GM06990 (cell line): ENCODE measurements around the gene SARS1.

Experiments used
- DNase-seq: peaks from one replicate; pipeline ENCODE4 v3.0.0-alpha.2; 2011; ENCODE audit not compliant: insufficient read length; ENCODE audit errors: extremely low read depth
- H3K27me3 ChIP-seq: replicated peaks from 2 replicates; pipeline ENCODE4 v1.6.0; 2011; ENCODE audit warnings: low read length; ENCODE audit not compliant: control insufficient read depth, insufficient read depth
- H3K36me3 ChIP-seq: 2 replicates; pipeline ENCODE4 v1.5.1; 2011; ENCODE audit warnings: low read length; ENCODE audit not compliant: control insufficient read depth, insufficient read depth
- H3K4me3 ChIP-seq: replicated peaks from 2 replicates; pipeline ENCODE4 v1.5.1; 2011; ENCODE audit warnings: low read depth, mild to moderate bottlenecking, control low read depth, low read length
- TF ChIP-seq, protein P1 (sequence below): IDR thresholded peaks from 2 replicates; pipeline ENCODE4 v1.5.1; 2011; ENCODE audit warnings: low read length, control low read depth, mild to moderate bottlenecking, inconsistent platforms; ENCODE audit not compliant: insufficient read depth, poor library complexity, severe bottlenecking

The SARS1 gene

DNA sequence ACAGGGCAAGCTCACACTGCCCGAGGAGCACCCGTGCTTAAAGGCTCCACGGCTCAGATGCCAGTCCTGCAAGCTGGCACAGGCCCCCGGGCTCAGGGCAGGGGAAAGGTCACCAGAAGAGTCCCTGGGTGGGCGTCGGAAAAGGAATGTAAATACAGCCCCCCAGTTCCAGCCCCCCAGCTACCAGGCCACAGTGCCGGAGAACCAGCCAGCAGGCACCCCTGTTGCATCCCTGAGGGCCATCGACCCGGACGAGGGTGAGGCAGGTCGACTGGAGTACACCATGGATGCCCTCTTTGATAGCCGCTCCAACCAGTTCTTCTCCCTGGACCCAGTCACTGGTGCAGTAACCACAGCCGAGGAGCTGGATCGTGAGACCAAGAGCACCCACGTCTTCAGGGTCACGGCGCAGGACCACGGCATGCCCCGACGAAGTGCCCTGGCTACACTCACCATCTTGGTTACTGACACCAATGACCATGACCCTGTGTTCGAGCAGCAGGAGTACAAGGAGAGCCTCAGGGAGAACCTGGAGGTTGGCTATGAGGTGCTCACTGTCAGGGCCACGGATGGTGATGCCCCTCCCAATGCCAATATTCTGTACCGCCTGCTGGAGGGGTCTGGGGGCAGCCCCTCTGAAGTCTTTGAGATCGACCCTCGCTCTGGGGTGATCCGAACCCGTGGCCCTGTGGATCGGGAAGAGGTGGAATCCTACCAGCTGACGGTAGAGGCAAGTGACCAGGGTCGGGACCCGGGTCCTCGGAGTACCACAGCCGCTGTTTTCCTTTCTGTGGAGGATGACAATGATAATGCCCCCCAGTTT, 36.9 kb downstream of the SARS1 start:
- Histone ChIP-seq H3K36me3 (no peaks in the 10 kb centered on the region), H3K4me3 (no peak overlapping the region)
- DNase-seq = no peak

DNA sequence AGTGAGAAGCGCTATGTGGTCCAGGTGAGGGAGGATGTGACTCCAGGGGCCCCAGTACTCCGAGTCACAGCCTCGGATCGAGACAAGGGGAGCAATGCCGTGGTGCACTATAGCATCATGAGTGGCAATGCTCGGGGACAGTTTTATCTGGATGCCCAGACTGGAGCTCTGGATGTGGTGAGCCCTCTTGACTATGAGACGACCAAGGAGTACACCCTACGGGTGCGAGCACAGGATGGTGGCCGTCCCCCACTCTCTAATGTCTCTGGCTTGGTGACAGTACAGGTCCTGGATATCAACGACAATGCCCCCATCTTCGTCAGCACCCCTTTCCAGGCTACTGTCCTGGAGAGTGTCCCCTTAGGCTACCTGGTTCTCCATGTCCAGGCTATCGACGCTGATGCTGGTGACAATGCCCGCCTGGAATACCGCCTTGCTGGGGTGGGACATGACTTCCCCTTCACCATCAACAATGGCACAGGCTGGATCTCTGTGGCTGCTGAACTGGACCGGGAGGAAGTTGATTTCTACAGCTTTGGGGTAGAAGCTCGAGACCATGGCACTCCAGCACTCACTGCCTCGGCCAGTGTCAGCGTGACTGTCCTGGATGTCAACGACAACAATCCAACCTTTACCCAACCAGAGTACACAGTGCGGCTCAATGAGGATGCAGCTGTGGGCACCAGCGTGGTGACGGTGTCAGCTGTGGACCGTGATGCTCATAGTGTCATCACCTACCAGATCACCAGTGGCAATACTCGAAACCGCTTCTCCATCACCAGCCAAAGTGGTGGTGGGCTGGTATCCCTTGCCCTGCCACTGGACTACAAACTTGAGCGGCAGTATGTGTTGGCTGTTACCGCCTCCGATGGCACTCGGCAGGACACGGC, 37.8 kb downstream of the SARS1 start:
- Histone ChIP-seq H3K27me3 (no peaks in the 10 kb centered on the region; the same call in 1 of the 2 replicates), H3K4me3 (no peak overlapping the region), H3K36me3 (no peaks in the 10 kb centered on the region)
- TF ChIP-seq, protein P1, sequence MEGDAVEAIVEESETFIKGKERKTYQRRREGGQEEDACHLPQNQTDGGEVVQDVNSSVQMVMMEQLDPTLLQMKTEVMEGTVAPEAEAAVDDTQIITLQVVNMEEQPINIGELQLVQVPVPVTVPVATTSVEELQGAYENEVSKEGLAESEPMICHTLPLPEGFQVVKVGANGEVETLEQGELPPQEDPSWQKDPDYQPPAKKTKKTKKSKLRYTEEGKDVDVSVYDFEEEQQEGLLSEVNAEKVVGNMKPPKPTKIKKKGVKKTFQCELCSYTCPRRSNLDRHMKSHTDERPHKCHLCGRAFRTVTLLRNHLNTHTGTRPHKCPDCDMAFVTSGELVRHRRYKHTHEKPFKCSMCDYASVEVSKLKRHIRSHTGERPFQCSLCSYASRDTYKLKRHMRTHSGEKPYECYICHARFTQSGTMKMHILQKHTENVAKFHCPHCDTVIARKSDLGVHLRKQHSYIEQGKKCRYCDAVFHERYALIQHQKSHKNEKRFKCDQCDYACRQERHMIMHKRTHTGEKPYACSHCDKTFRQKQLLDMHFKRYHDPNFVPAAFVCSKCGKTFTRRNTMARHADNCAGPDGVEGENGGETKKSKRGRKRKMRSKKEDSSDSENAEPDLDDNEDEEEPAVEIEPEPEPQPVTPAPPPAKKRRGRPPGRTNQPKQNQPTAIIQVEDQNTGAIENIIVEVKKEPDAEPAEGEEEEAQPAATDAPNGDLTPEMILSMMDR = no peak
- DNase-seq = no peak

More for the DNA sequence above, 36.9 kb downstream of the SARS1 start:
- H3K27me3 ChIP-seq = no peaks in the 10 kb centered on the region; the same call in 1 of the 2 replicates
- TF ChIP-seq, protein P1 = no peak

DNA sequence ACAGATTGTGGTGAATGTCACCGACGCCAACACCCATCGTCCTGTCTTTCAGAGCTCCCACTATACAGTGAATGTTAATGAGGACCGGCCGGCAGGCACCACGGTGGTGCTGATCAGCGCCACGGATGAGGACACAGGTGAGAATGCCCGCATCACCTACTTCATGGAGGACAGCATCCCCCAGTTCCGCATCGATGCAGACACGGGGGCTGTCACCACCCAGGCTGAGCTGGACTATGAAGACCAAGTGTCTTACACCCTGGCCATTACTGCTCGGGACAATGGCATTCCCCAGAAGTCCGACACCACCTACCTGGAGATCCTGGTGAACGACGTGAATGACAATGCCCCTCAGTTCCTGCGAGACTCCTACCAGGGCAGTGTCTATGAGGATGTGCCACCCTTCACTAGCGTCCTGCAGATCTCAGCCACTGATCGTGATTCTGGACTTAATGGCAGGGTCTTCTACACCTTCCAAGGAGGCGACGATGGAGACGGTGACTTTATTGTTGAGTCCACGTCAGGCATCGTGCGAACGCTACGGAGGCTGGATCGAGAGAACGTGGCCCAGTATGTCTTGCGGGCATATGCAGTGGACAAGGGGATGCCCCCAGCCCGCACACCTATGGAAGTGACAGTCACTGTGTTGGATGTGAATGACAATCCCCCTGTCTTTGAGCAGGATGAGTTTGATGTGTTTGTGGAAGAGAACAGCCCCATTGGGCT, 38.6 kb downstream of the SARS1 start:
- no peak for DNase-seq
- TF ChIP-seq, protein P1 = no peak
- no peaks in the 10 kb centered on the region; the same call in 1 of the 2 replicates for H3K27me3 ChIP-seq

DNA sequence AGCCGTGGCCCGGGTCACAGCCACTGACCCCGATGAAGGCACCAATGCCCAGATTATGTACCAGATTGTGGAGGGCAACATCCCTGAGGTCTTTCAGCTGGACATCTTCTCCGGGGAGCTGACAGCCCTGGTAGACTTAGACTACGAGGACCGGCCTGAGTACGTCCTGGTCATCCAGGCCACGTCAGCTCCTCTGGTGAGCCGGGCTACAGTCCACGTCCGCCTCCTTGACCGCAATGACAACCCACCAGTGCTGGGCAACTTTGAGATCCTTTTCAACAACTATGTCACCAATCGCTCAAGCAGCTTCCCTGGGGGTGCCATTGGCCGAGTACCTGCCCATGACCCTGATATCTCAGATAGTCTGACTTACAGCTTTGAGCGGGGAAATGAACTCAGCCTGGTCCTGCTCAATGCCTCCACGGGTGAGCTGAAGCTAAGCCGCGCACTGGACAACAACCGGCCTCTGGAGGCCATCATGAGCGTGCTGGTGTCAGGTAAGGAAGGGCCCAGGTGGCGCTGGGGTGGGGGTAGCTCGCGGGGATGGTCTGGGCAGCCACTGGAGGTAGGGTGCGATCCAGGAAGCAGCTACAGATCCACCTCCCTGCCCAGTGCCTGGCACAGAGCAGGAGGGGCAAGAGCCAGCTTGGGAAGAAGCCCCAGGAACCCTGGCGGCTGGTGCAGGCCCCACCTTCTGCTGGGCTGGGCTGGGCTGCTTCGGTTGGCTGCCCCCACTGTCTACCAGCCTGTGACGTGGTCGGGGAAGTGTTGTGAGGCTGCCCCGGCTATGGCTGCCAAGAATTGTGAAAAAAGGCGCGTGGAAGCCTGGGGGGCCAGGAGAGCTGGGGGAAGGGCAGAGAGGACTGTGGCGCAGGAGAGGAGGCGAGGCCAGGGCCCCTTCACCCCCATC, 39.4 kb downstream of the SARS1 start:
- Histone ChIP-seq H3K4me3 (no peak overlapping the region), H3K36me3 (no peaks in the 10 kb centered on the region)

More for the DNA sequence above, 38.6 kb downstream of the SARS1 start:
- no peak overlapping the region for H3K4me3 ChIP-seq
- no peaks in the 10 kb centered on the region for H3K36me3 ChIP-seq

More for the DNA sequence above, 39.4 kb downstream of the SARS1 start:
- DNase-seq = no peak
- TF ChIP-seq, protein P1 = no peak
- H3K27me3 ChIP-seq = no peaks in the 10 kb centered on the region; the same call in 1 of the 2 replicates
